Measurements from ENCODE around the gene CCDC61. TPM values are rescaled to one million over a fixed set of nuclear protein-coding genes. Genes with fewer than 3 reads are reported as not detected.

Gene CCDC61
- polyA plus RNA-seq, 1 donor = 13.2 TPM

- H3K4me3 ChIP-seq (ENCODE audit: low read length) = no peak within 1 kb of the TSS
- peaks cover 4% of the 10 kb centered on the region for H3K9me3 ChIP-seq (ENCODE audit: control insufficient read depth, low read depth, low read length)
- DNase-seq = no peak
- no peaks in the 10 kb centered on the region for H3K4me1 ChIP-seq (ENCODE audit: control insufficient read depth, insufficient read depth, low read length)
- no peak within 1 kb of the TSS for H3K27ac ChIP-seq (ENCODE audit: low read length)
- H3K27me3 ChIP-seq (ENCODE audit: control insufficient read depth, insufficient read depth, low read length) = peaks cover 25% of the 10 kb centered on the region
- WGBS (ENCODE audit: insufficient coverage, low lambda C conversion rate) = no CpG with 5 or more reads among the region's 47 CpGs
- peaks cover 4% of the 10 kb centered on the region for H3K36me3 ChIP-seq (ENCODE audit: control insufficient read depth, insufficient read depth, low read length)
Measured at GRCh38 chr19:46022431-46023310, 27.4 kb downstream of the CCDC61 start, which contains the start of gene PGLYRP1. PGLYRP1 (minus strand) TSS chr19:46023053; CDS start chr19:46023021, 32 bp downstream.

- WGBS (ENCODE audit: insufficient coverage, low lambda C conversion rate) = 20% methylated on average over 2 of the region's 11 CpGs
- H3K27ac ChIP-seq (ENCODE audit: low read length) = no peak overlapping the region
- DNase-seq = no peak
Measured at GRCh38 chr19:46023311-46023779, 28.1 kb downstream of the CCDC61 start.

GRCh38 chr19:46025835-46026234 lies 30.6 kb downstream of the CCDC61 start:
- Histone ChIP-seq H3K27ac (ENCODE audit: low read length) (no peak overlapping the region), H3K36me3 (ENCODE audit: control insufficient read depth, insufficient read depth, low read length) (no peaks in the 10 kb centered on the region), H3K9me3 (ENCODE audit: control insufficient read depth, low read depth, low read length) (peaks cover 4% of the 10 kb centered on the region), H3K27me3 (ENCODE audit: control insufficient read depth, insufficient read depth, low read length) (peaks cover 25% of the 10 kb centered on the region), H3K4me1 (ENCODE audit: control insufficient read depth, insufficient read depth, low read length) (no peaks in the 10 kb centered on the region), H3K4me3 (ENCODE audit: low read length) (no peak overlapping the region)
- DNase-seq = no peak
- 83% methylated on average over 1 of the region's 3 CpGs for WGBS (ENCODE audit: insufficient coverage, low lambda C conversion rate)

More at GRCh38 chr19:46023311-46023779, 28.1 kb downstream of the CCDC61 start:
- H3K4me1 ChIP-seq (ENCODE audit: control insufficient read depth, insufficient read depth, low read length) = no peaks in the 10 kb centered on the region
- no peak overlapping the region for H3K4me3 ChIP-seq (ENCODE audit: low read length)
- H3K9me3 ChIP-seq (ENCODE audit: control insufficient read depth, low read depth, low read length) = peaks cover 4% of the 10 kb centered on the region
- no peaks in the 10 kb centered on the region for H3K36me3 ChIP-seq (ENCODE audit: control insufficient read depth, insufficient read depth, low read length)
- H3K27me3 ChIP-seq (ENCODE audit: control insufficient read depth, insufficient read depth, low read length) = peaks cover 25% of the 10 kb centered on the region

- Histone ChIP-seq H3K9me3 (ENCODE audit: control insufficient read depth, low read depth, low read length) (peaks cover 8% of the 10 kb centered on the region), H3K4me1 (ENCODE audit: control insufficient read depth, insufficient read depth, low read length) (peaks cover 6% of the 10 kb centered on the region), H3K4me3 (ENCODE audit: low read length) (no peak overlapping the region), H3K36me3 (ENCODE audit: control insufficient read depth, insufficient read depth, low read length) (no peaks in the 10 kb centered on the region), H3K27me3 (ENCODE audit: control insufficient read depth, insufficient read depth, low read length) (no peaks in the 10 kb centered on the region), H3K27ac (ENCODE audit: low read length) (no peak overlapping the region)
- 36% methylated on average over 2 of the region's 12 CpGs for WGBS (ENCODE audit: insufficient coverage, low lambda C conversion rate)
- peak in 1 of 2 donors; percentile 53 for DNase-seq
Measured at GRCh38 chr19:46030812-46031550, 35.7 kb downstream of the CCDC61 start.

- DNase-seq = no peak
- H3K4me1 ChIP-seq (ENCODE audit: control insufficient read depth, insufficient read depth, low read length) = peaks cover 6% of the 10 kb centered on the region
- no CpG with 5 or more reads among the region's 5 CpGs for WGBS (ENCODE audit: insufficient coverage, low lambda C conversion rate)
- H3K4me3 ChIP-seq (ENCODE audit: low read length) = no peak overlapping the region
- peaks cover 8% of the 10 kb centered on the region for H3K9me3 ChIP-seq (ENCODE audit: control insufficient read depth, low read depth, low read length)
- H3K27ac ChIP-seq (ENCODE audit: low read length) = no peak overlapping the region
- H3K27me3 ChIP-seq (ENCODE audit: control insufficient read depth, insufficient read depth, low read length) = no peaks in the 10 kb centered on the region
- H3K36me3 ChIP-seq (ENCODE audit: control insufficient read depth, insufficient read depth, low read length) = no peaks in the 10 kb centered on the region
Measured at GRCh38 chr19:46031781-46032596, 36.7 kb downstream of the CCDC61 start.

- no peaks in the 10 kb centered on the region for H3K27me3 ChIP-seq (ENCODE audit: control insufficient read depth, insufficient read depth, low read length)
- H3K27ac ChIP-seq (ENCODE audit: low read length) = no peak overlapping the region
- WGBS (ENCODE audit: insufficient coverage, low lambda C conversion rate) = no CpG with 5 or more reads among the region's 3 CpGs
- DNase-seq = no peak
- H3K9me3 ChIP-seq (ENCODE audit: control insufficient read depth, low read depth, low read length) = peaks cover 8% of the 10 kb centered on the region
- H3K4me3 ChIP-seq (ENCODE audit: low read length) = no peak overlapping the region
- no peaks in the 10 kb centered on the region for H3K36me3 ChIP-seq (ENCODE audit: control insufficient read depth, insufficient read depth, low read length)
- H3K4me1 ChIP-seq (ENCODE audit: control insufficient read depth, insufficient read depth, low read length) = peaks cover 6% of the 10 kb centered on the region
Measured at GRCh38 chr19:46032597-46033025, 37.3 kb downstream of the CCDC61 start.

- Histone ChIP-seq H3K4me1 (ENCODE audit: control insufficient read depth, insufficient read depth, low read length) (peaks cover 6% of the 10 kb centered on the region), H3K4me3 (ENCODE audit: low read length) (no peak overlapping the region), H3K27ac (ENCODE audit: low read length) (no peak overlapping the region), H3K27me3 (ENCODE audit: control insufficient read depth, insufficient read depth, low read length) (no peaks in the 10 kb centered on the region), H3K36me3 (ENCODE audit: control insufficient read depth, insufficient read depth, low read length) (no peaks in the 10 kb centered on the region), H3K9me3 (ENCODE audit: control insufficient read depth, low read depth, low read length) (peaks cover 8% of the 10 kb centered on the region)
- no CpG with 5 or more reads among the region's 11 CpGs for WGBS (ENCODE audit: insufficient coverage, low lambda C conversion rate)
- no peak for DNase-seq
Measured at GRCh38 chr19:46033401-46033800, 38.1 kb downstream of the CCDC61 start.

- H3K4me3 ChIP-seq (ENCODE audit: low read length) = no peak overlapping the region
- DNase-seq = no peak
- no peak overlapping the region for H3K27ac ChIP-seq (ENCODE audit: low read length)
- no peaks in the 10 kb centered on the region for H3K36me3 ChIP-seq (ENCODE audit: control insufficient read depth, insufficient read depth, low read length)
- no peaks in the 10 kb centered on the region for H3K27me3 ChIP-seq (ENCODE audit: control insufficient read depth, insufficient read depth, low read length)
- peaks cover 8% of the 10 kb centered on the region for H3K9me3 ChIP-seq (ENCODE audit: control insufficient read depth, low read depth, low read length)
- H3K4me1 ChIP-seq (ENCODE audit: control insufficient read depth, insufficient read depth, low read length) = peaks cover 13% of the 10 kb centered on the region
- WGBS (ENCODE audit: insufficient coverage, low lambda C conversion rate) = no CpG with 5 or more reads among the region's 6 CpGs
Measured at GRCh38 chr19:46035546-46035945, 40.3 kb downstream of the CCDC61 start.

- no CpG with 5 or more reads among the region's 13 CpGs for WGBS (ENCODE audit: insufficient coverage, low lambda C conversion rate)
- no peak overlapping the region for H3K4me3 ChIP-seq (ENCODE audit: low read length)
- peaks cover 16% of the 10 kb centered on the region for H3K4me1 ChIP-seq (ENCODE audit: control insufficient read depth, insufficient read depth, low read length)
- no peaks in the 10 kb centered on the region for H3K27me3 ChIP-seq (ENCODE audit: control insufficient read depth, insufficient read depth, low read length)
- H3K27ac ChIP-seq (ENCODE audit: low read length) = no peak overlapping the region
- peaks cover 8% of the 10 kb centered on the region for H3K9me3 ChIP-seq (ENCODE audit: control insufficient read depth, low read depth, low read length)
- H3K36me3 ChIP-seq (ENCODE audit: control insufficient read depth, insufficient read depth, low read length) = no peaks in the 10 kb centered on the region
- no peak for DNase-seq
Measured at GRCh38 chr19:46035986-46036743, 40.9 kb downstream of the CCDC61 start.
